ENCODE data around the gene NSMF. TPM values are rescaled to one million over a fixed set of nuclear protein-coding genes. Genes with fewer than 3 reads are reported as not detected.

The NSMF gene
- total RNA-seq, 1 donor from 2014 or later = 35.1 TPM

GRCh38 chr9:137456061-137456863, 2.9 kb downstream of the NSMF start:
- Histone ChIP-seq H3K27ac (no peak overlapping the region), H3K9me3 (no peaks in the 10 kb centered on the region), H3K4me1 (peaks cover 43% of the 10 kb centered on the region), H3K4me3 (no peak overlapping the region), H3K36me3 (no peaks in the 10 kb centered on the region), H3K27me3 (no peaks in the 10 kb centered on the region)
- intact Hi-C loops (cut with DNase I) = no loop called here
- no peak for TF ChIP-seq POLR2AphosphoS5 (IDR thresholded peaks at IDR 0.05; ENCODE audit: insufficient read depth in 1 of 2, low read depth in 1 of 2)
- no peak for DNase-seq (ENCODE audit: extremely low spot score in 2 of 2)

GRCh38 chr9:137455359-137455991, 3.7 kb downstream of the NSMF start:
- DNase-seq (ENCODE audit: extremely low spot score in 2 of 2) = no peak
- intact Hi-C loops (cut with DNase I) = no loop called here
- Histone ChIP-seq H3K27me3 (no peaks in the 10 kb centered on the region), H3K27ac (no peak overlapping the region), H3K36me3 (no peaks in the 10 kb centered on the region), H3K9me3 (no peaks in the 10 kb centered on the region), H3K4me1 (peaks cover 43% of the 10 kb centered on the region), H3K4me3 (no peak overlapping the region)
- TF ChIP-seq CTCF (IDR thresholded peaks at IDR 0.05) (no peak), POLR2A (IDR thresholded peaks at IDR 0.05) (no peak), POLR2AphosphoS5 (IDR thresholded peaks at IDR 0.05; ENCODE audit: insufficient read depth in 1 of 2, low read depth in 1 of 2) (no peak)

- peak overlapping the region; percentile 62 for H3K27ac ChIP-seq
- intact Hi-C loops (cut with DNase I) = no loop called here
- H3K9me3 ChIP-seq = no peaks in the 10 kb centered on the region
- peak overlapping the region; percentile 37 to 47 for H3K4me3 ChIP-seq
- DNase-seq (ENCODE audit: extremely low spot score in 2 of 2) = no peak
- H3K27me3 ChIP-seq = no peaks in the 10 kb centered on the region
- peaks cover 0 to 3% of the 10 kb centered on the region in 2 donors for H3K36me3 ChIP-seq
- H3K4me1 ChIP-seq = peaks cover 37% of the 10 kb centered on the region
- TF ChIP-seq POLR2AphosphoS5 (IDR thresholded peaks at IDR 0.05; ENCODE audit: insufficient read depth in 1 of 2, low read depth in 1 of 2) = no peak
- no peak for TF ChIP-seq POLR2A (IDR thresholded peaks at IDR 0.05)
- no peak for TF ChIP-seq CTCF (IDR thresholded peaks at IDR 0.05)
Observed at GRCh38 chr9:137454597-137455358, 4.4 kb downstream of the NSMF start.

GRCh38 chr9:137454145-137454596, 5.0 kb downstream of the NSMF start:
- Histone ChIP-seq H3K36me3 (peaks cover 0 to 9% of the 10 kb centered on the region in 2 donors), H3K27me3 (no peaks in the 10 kb centered on the region), H3K4me1 (peaks cover 32% of the 10 kb centered on the region), H3K27ac (peak overlapping the region; percentile 62), H3K9me3 (no peaks in the 10 kb centered on the region), H3K4me3 (peak overlapping the region; percentile 37 to 47)
- intact Hi-C loops (cut with DNase I) = no loop called here
- TF ChIP-seq CTCF (IDR thresholded peaks at IDR 0.05) = no peak
- TF ChIP-seq POLR2A (IDR thresholded peaks at IDR 0.05) = no peak
- no peak for TF ChIP-seq POLR2AphosphoS5 (IDR thresholded peaks at IDR 0.05; ENCODE audit: insufficient read depth in 1 of 2, low read depth in 1 of 2)
- no peak for DNase-seq (ENCODE audit: extremely low spot score in 2 of 2)

GRCh38 chr9:137453643-137454081, 5.5 kb downstream of the NSMF start:
- Histone ChIP-seq H3K27me3 (no peaks in the 10 kb centered on the region), H3K36me3 (peaks cover 0 to 9% of the 10 kb centered on the region in 2 donors), H3K4me3 (peak overlapping the region; percentile 11 to 38), H3K27ac (no peak overlapping the region), H3K4me1 (peaks cover 31% of the 10 kb centered on the region), H3K9me3 (no peaks in the 10 kb centered on the region)
- no peak for DNase-seq (ENCODE audit: extremely low spot score in 2 of 2)
- no peak for TF ChIP-seq POLR2A (IDR thresholded peaks at IDR 0.05)
- no peak for TF ChIP-seq POLR2AphosphoS5 (IDR thresholded peaks at IDR 0.05; ENCODE audit: insufficient read depth in 1 of 2, low read depth in 1 of 2)
- TF ChIP-seq CTCF (IDR thresholded peaks at IDR 0.05) = no peak
- intact Hi-C loops (cut with DNase I) = no loop called here
